ENCODE results near the gene JAKMIP2. TPM values are rescaled to one million over a fixed set of nuclear protein-coding genes. Genes with fewer than 3 reads are reported as not detected.
"Not testable (repeated sequence)": the region's sequence is repeated elsewhere in the genome, so short reads cannot be mapped to it uniquely, and the experiment has no call there.

JAKMIP2 gene
- polyA plus RNA-seq (ENCODE audit: insufficient read length in 12 of 12): 10 to 100 TPM in 1 of 12 donors, 1 to 10 TPM in 10, not detected in 1; 1.1 to 14.1 (median 3.1) TPM
- long read RNA-seq, donor 1: 0 reads
- long read RNA-seq, donor 2, full-length matches to known transcripts: 1 of 1 reads
- long read RNA-seq, donor 2, partial matches to known transcripts: 0 of 1 reads
- long read RNA-seq, donor 2, other reads (novel, unspliced or antisense): 0 of 1 reads
- long read RNA-seq, donor 3: 0 reads
- long read RNA-seq, donor 4: 0 reads
- long read RNA-seq, donor 5: 0 reads
- long read RNA-seq, donor 6: 0 reads
- long read RNA-seq, donor 7: 0 reads
- long read RNA-seq, donor 8: 0 reads
- long read RNA-seq, donor 9: 0 reads
- long read RNA-seq, donor 10: 0 reads
- long read RNA-seq, donor 11: 0 reads

GRCh38 chr5:147782110-147783028 lies at the start of gene JAKMIP2:
TSS of gene JAKMIP2 (minus strand) at chr5:147782728. CDS start at chr5:147671806, 110,922 bp downstream.
- peak; percentile 79 for DNase-seq

GRCh38 chr5:147831465-147831864 lies 48.9 kb upstream of the JAKMIP2 start, which contains the start of gene SPINK1:
TSS of gene SPINK1 (minus strand) at chr5:147831671. CDS start at chr5:147831577, 94 bp downstream.
- DNase-seq: no peak

- DNase-seq: no peak
Observed at GRCh38 chr5:147830035-147830434, 47.5 kb upstream of the JAKMIP2 start.

GRCh38 chr5:147827017-147827416 lies 44.5 kb upstream of the JAKMIP2 start:
- not testable (repeated sequence) for DNase-seq

- DNase-seq: no peak
Observed at GRCh38 chr5:147826361-147826760, 43.8 kb upstream of the JAKMIP2 start.

- DNase-seq: peak; percentile 57
Observed at GRCh38 chr5:147822686-147823491, 40.4 kb upstream of the JAKMIP2 start.

- DNase-seq: not testable (repeated sequence)
Observed at GRCh38 chr5:147822222-147822621, 39.7 kb upstream of the JAKMIP2 start.

- DNase-seq: no peak
Observed at GRCh38 chr5:147821766-147822165, 39.2 kb upstream of the JAKMIP2 start.

GRCh38 chr5:147819261-147819770 lies 36.8 kb upstream of the JAKMIP2 start:
- no peak for DNase-seq

GRCh38 chr5:147818290-147818689 lies 35.8 kb upstream of the JAKMIP2 start:
- no peak for DNase-seq

GRCh38 chr5:147813696-147814095 lies 31.2 kb upstream of the JAKMIP2 start:
- DNase-seq: no peak

GRCh38 chr5:147809830-147810666 lies 27.5 kb upstream of the JAKMIP2 start:
- no peak for DNase-seq

- DNase-seq: no peak
Observed at GRCh38 chr5:147805030-147805454, 22.5 kb upstream of the JAKMIP2 start.

- DNase-seq: no peak
Observed at GRCh38 chr5:147804334-147804733, 21.8 kb upstream of the JAKMIP2 start.

GRCh38 chr5:147803926-147804325 lies 21.4 kb upstream of the JAKMIP2 start:
- DNase-seq: no peak

GRCh38 chr5:147803161-147803560 lies 20.6 kb upstream of the JAKMIP2 start:
- DNase-seq: not testable (repeated sequence)

GRCh38 chr5:147801461-147801860 lies 18.9 kb upstream of the JAKMIP2 start:
- no peak for DNase-seq

- DNase-seq: no peak
Observed at GRCh38 chr5:147800491-147800890, 18.0 kb upstream of the JAKMIP2 start.

- DNase-seq: no peak
Observed at GRCh38 chr5:147796556-147797308, 14.2 kb upstream of the JAKMIP2 start.

GRCh38 chr5:147791181-147791580 lies 8.7 kb upstream of the JAKMIP2 start:
- DNase-seq: no peak

All from muscle of arm (tissue), 14 donors.